Mesenchymal stem cell (in vitro differentiated cells and primary cell): ENCODE measurements around the gene GALNT18.

Experiments
- DNase-seq: peaks from one replicate; pipeline ENCODE4 v3.0.0-alpha.2; 2013
- H2AFZ ChIP-seq: one replicate; pipeline ENCODE4 v1.6.1; 2013; ENCODE audit warnings: low read depth, mild to moderate bottlenecking, control low read depth, inconsistent platforms, low read length, moderate library complexity
- H2AK5ac ChIP-seq: 2 replicates; pipeline ENCODE4 v1.6.1; 2013; ENCODE audit warnings: low read length, moderate library complexity, mild to moderate bottlenecking, inconsistent platforms; ENCODE audit not compliant: severe bottlenecking
- H2BK120ac ChIP-seq: one replicate; pipeline ENCODE4 v1.6.1; 2013; ENCODE audit warnings: low read depth, mild to moderate bottlenecking, inconsistent platforms, low read length, moderate library complexity
- H2BK12ac ChIP-seq, 2 experiments: one replicate each; pipeline ENCODE4 v1.6.1; 2013; ENCODE audit warnings: inconsistent platforms in 2 of 2, low read length in 2 of 2, mild to moderate bottlenecking in 2 of 2, moderate library complexity in 2 of 2, control low read depth in 1 of 2
- H2BK15ac ChIP-seq: one replicate; pipeline ENCODE4 v1.6.1; 2013; ENCODE audit warnings: mild to moderate bottlenecking, low read depth, inconsistent platforms; ENCODE audit not compliant: poor library complexity, severe bottlenecking
- H2BK5ac ChIP-seq: 2 replicates; pipeline ENCODE4 v1.6.1; 2013; ENCODE audit warnings: low read depth, mild to moderate bottlenecking, low read length, control low read depth, inconsistent platforms; ENCODE audit not compliant: poor library complexity, severe bottlenecking
- H3K14ac ChIP-seq, 2 experiments: one replicate each; pipeline ENCODE4 v1.6.1; 2013; ENCODE audit warnings: inconsistent platforms in 2 of 2, low read length in 2 of 2, control low read depth in 1 of 2, mild to moderate bottlenecking in 1 of 2, moderate library complexity in 1 of 2
- H3K18ac ChIP-seq, 2 experiments: one replicate each; pipeline ENCODE4 v1.6.1; 2013; ENCODE audit warnings: inconsistent platforms in 2 of 2, low read length in 2 of 2, control low read depth in 1 of 2, low read depth in 1 of 2, mild to moderate bottlenecking in 1 of 2
- H3K23ac ChIP-seq, 2 experiments: one replicate each; pipeline ENCODE4 v1.6.1; 2013; ENCODE audit warnings: inconsistent platforms in 2 of 2, low read length in 2 of 2, mild to moderate bottlenecking in 2 of 2, moderate library complexity in 2 of 2, control low read depth in 1 of 2
- H3K27ac ChIP-seq: 2 replicates; pipeline ENCODE4 v1.5.1; 2013; ENCODE audit warnings: mild to moderate bottlenecking, moderate library complexity, low read length, control low read depth, inconsistent platforms; ENCODE audit not compliant: poor library complexity, severe bottlenecking
- H3K27me3 ChIP-seq, 2 experiments: 2 replicates each; pipeline versions ENCODE4 v1.6.1 to v1.7.0; 2013; ENCODE audit warnings: low read length in 2 of 2, mild to moderate bottlenecking in 2 of 2, moderate library complexity in 2 of 2, control low read depth in 1 of 2, inconsistent platforms in 1 of 2; ENCODE audit not compliant: control insufficient read depth in 1 of 2, insufficient read depth in 1 of 2
- H3K36me3 ChIP-seq, 2 experiments: 2 replicates each; pipeline versions ENCODE4 v1.6.1 to v1.7.0; 2013; ENCODE audit warnings: low read length in 2 of 2, control low read depth in 1 of 2, inconsistent platforms in 1 of 2, low read depth in 1 of 2, mild to moderate bottlenecking in 1 of 2; ENCODE audit not compliant: insufficient read depth in 2 of 2, control insufficient read depth in 1 of 2
- H3K4ac ChIP-seq, 2 experiments: one replicate each; pipeline ENCODE4 v1.6.1; 2013; ENCODE audit warnings: inconsistent platforms in 2 of 2, low read length in 2 of 2, mild to moderate bottlenecking in 2 of 2, moderate library complexity in 2 of 2, control low read depth in 1 of 2, low read depth in 1 of 2
- H3K4me1 ChIP-seq: 2 replicates; pipeline ENCODE4 v1.6.1; 2013; ENCODE audit warnings: low read depth, low read length, control low read depth; ENCODE audit not compliant: control insufficient read depth, insufficient read depth
- H3K4me2 ChIP-seq: 2 replicates; pipeline ENCODE4 v1.6.1; 2013; ENCODE audit warnings: low read length, mild to moderate bottlenecking, inconsistent platforms; ENCODE audit not compliant: poor library complexity, severe bottlenecking
- H3K4me3 ChIP-seq, 2 experiments: 2 replicates each; pipeline versions ENCODE4 v1.5.1 to v1.7.0; 2013; ENCODE audit warnings: low read length in 2 of 2, mild to moderate bottlenecking in 2 of 2, control low read depth in 1 of 2, low read depth in 1 of 2; ENCODE audit not compliant: insufficient read depth in 1 of 2
- H3K79me1 ChIP-seq: replicated peaks from 2 replicates; pipeline ENCODE4 v1.6.1; 2013; ENCODE audit warnings: mild to moderate bottlenecking, control low read depth, low read length, inconsistent platforms; ENCODE audit not compliant: poor library complexity, severe bottlenecking
- H3K9ac ChIP-seq: 2 replicates; pipeline ENCODE4 v1.7.0; 2013; ENCODE audit warnings: mild to moderate bottlenecking, low read length, moderate library complexity
- H3K9me3 ChIP-seq: 2 replicates; pipeline ENCODE4 v1.7.0; 2013; ENCODE audit warnings: mild to moderate bottlenecking, low read length; ENCODE audit not compliant: control insufficient read depth
- H4K8ac ChIP-seq: one replicate; pipeline ENCODE4 v1.6.1; 2013; ENCODE audit warnings: inconsistent platforms, mild to moderate bottlenecking, low read length, moderate library complexity
- H4K91ac ChIP-seq: one replicate; pipeline ENCODE4 v1.6.1; 2013; ENCODE audit warnings: mild to moderate bottlenecking, low read length, inconsistent platforms
- WGBS: methylation state at CpG from one replicate; pipeline ENCODE4 v1.1.7; 2013; ENCODE audit warnings: mixed read lengths; 5-methylcytosine and 5-hydroxymethylcytosine counted together

Gene GALNT18

GRCh38 chr11:11456866-11457265 lies 164.9 kb downstream of the GALNT18 start:
- no peak for DNase-seq
- H3K79me1 ChIP-seq: no peaks in the 10 kb centered on the region

GRCh38 chr11:11454671-11455223 lies 167.1 kb downstream of the GALNT18 start:
- Histone ChIP-seq H2AK5ac (no peak overlapping the region), H2BK120ac (no peak overlapping the region), H2BK15ac (no peak overlapping the region), H3K27me3 (peaks cover 42 to 58% of the 10 kb centered on the region in 2 experiments), H3K14ac (no peak overlapping the region), H3K4me1 (peaks cover 4% of the 10 kb centered on the region), H4K8ac (no peak overlapping the region), H3K4me2 (no peak overlapping the region), H2BK12ac (no peak overlapping the region), H4K91ac (no peak overlapping the region), H3K4ac (no peak overlapping the region), H3K27ac (no peak overlapping the region), H3K36me3 (no peaks in the 10 kb centered on the region), H3K9me3 (peaks cover 2% of the 10 kb centered on the region), H2AFZ (no peak overlapping the region), H3K23ac (no peak overlapping the region), H2BK5ac (no peak overlapping the region), H3K79me1 (no peaks in the 10 kb centered on the region), H3K18ac (no peak overlapping the region), H3K9ac (no peak overlapping the region), H3K4me3 (no peak overlapping the region)
- no peak for DNase-seq
- 90% methylated on average over 3 of the region's 3 CpGs for WGBS

More at GRCh38 chr11:11456866-11457265, 164.9 kb downstream of the GALNT18 start:
- H3K23ac ChIP-seq: no peak overlapping the region
- 88% methylated on average over 3 of the region's 3 CpGs for WGBS
- no peak overlapping the region for H2BK15ac ChIP-seq
- H3K4me3 ChIP-seq: no peak overlapping the region
- H2BK120ac ChIP-seq: no peak overlapping the region
- no peak overlapping the region for H3K9ac ChIP-seq
- H2BK5ac ChIP-seq: no peak overlapping the region
- no peak overlapping the region for H3K18ac ChIP-seq
- no peak overlapping the region for H3K27ac ChIP-seq
- H2BK12ac ChIP-seq: no peak overlapping the region
- H3K36me3 ChIP-seq: no peaks in the 10 kb centered on the region
- H4K8ac ChIP-seq: no peak overlapping the region
- H4K91ac ChIP-seq: no peak overlapping the region
- H3K4ac ChIP-seq: no peak overlapping the region
- no peak overlapping the region for H3K4me2 ChIP-seq
- peaks cover 4% of the 10 kb centered on the region for H3K9me3 ChIP-seq
- no peak overlapping the region for H3K14ac ChIP-seq
- peaks cover 63 to 76% of the 10 kb centered on the region in 2 experiments for H3K27me3 ChIP-seq
- H3K4me1 ChIP-seq: peaks cover 2% of the 10 kb centered on the region
- no peak overlapping the region for H2AFZ ChIP-seq
- H2AK5ac ChIP-seq: no peak overlapping the region

GRCh38 chr11:11451501-11452005 lies 170.3 kb downstream of the GALNT18 start:
- Histone ChIP-seq H3K4ac (no peak overlapping the region), H2AFZ (no peak overlapping the region), H4K91ac (no peak overlapping the region), H3K27ac (no peak overlapping the region), H3K36me3 (no peaks in the 10 kb centered on the region), H2BK15ac (no peak overlapping the region), H3K18ac (no peak overlapping the region), H3K23ac (no peak overlapping the region), H3K79me1 (no peaks in the 10 kb centered on the region), H3K4me1 (peaks cover 3% of the 10 kb centered on the region), H3K4me2 (no peak overlapping the region), H3K27me3 (peaks cover 24 to 57% of the 10 kb centered on the region in 2 experiments), H3K9me3 (no peaks in the 10 kb centered on the region), H2AK5ac (no peak overlapping the region), H3K14ac (no peak overlapping the region), H2BK12ac (no peak overlapping the region), H4K8ac (no peak overlapping the region), H3K9ac (no peak overlapping the region), H3K4me3 (no peak overlapping the region), H2BK120ac (no peak overlapping the region), H2BK5ac (no peak overlapping the region)
- 64% methylated on average over 4 of the region's 4 CpGs for WGBS
- DNase-seq: no peak

- H3K18ac ChIP-seq: no peak overlapping the region
- 53% methylated on average over 3 of the region's 5 CpGs for WGBS
- no peak overlapping the region for H4K8ac ChIP-seq
Measured at GRCh38 chr11:11450744-11451362, 171.0 kb downstream of the GALNT18 start.

More at GRCh38 chr11:11450744-11451362, 171.0 kb downstream of the GALNT18 start:
- no peak overlapping the region for H2BK120ac ChIP-seq
- H3K14ac ChIP-seq: no peak overlapping the region
- H3K4ac ChIP-seq: no peak overlapping the region
- H4K91ac ChIP-seq: no peak overlapping the region
- H3K27me3 ChIP-seq: peaks cover 25 to 57% of the 10 kb centered on the region in 2 experiments
- no peak overlapping the region for H3K23ac ChIP-seq
- peak; percentile 42 for DNase-seq
- H2BK15ac ChIP-seq: no peak overlapping the region
- H3K4me2 ChIP-seq: no peak overlapping the region
- no peaks in the 10 kb centered on the region for H3K79me1 ChIP-seq
- no peaks in the 10 kb centered on the region for H3K36me3 ChIP-seq
- H3K4me3 ChIP-seq: no peak overlapping the region
- H3K27ac ChIP-seq: no peak overlapping the region
- H3K9ac ChIP-seq: no peak overlapping the region
- no peak overlapping the region for H2AK5ac ChIP-seq
- H3K4me1 ChIP-seq: peaks cover 3% of the 10 kb centered on the region
- no peaks in the 10 kb centered on the region for H3K9me3 ChIP-seq
- H2BK12ac ChIP-seq: no peak overlapping the region
- H2AFZ ChIP-seq: no peak overlapping the region
- no peak overlapping the region for H2BK5ac ChIP-seq
